Astrocyte of the cerebellum (primary cell): Measurements from ENCODE around the gene NF2.

Experiments
- DNase-seq: peaks from one replicate; pipeline ENCODE4 v3.0.0-alpha.2; 2011; ENCODE audit warnings: low read depth
- H3K4me3 ChIP-seq: 2 replicates; pipeline ENCODE4 v1.5.1; 2011; ENCODE audit warnings: mild to moderate bottlenecking, low read depth, low read length, moderate library complexity
- in situ Hi-C: cut with HindIII; loops from 2 replicates; pipeline ENCODE4 v1.10.0; 2017; ENCODE audit warnings: low sequenced_read_pairs
- TF ChIP-seq, protein P1 (sequence below): IDR thresholded peaks from 2 replicates; pipeline ENCODE4 v1.5.1; 2012; ENCODE audit warnings: low read length, low read depth, moderate library complexity, mild to moderate bottlenecking; ENCODE audit errors: missing control alignments

Gene NF2

DNA sequence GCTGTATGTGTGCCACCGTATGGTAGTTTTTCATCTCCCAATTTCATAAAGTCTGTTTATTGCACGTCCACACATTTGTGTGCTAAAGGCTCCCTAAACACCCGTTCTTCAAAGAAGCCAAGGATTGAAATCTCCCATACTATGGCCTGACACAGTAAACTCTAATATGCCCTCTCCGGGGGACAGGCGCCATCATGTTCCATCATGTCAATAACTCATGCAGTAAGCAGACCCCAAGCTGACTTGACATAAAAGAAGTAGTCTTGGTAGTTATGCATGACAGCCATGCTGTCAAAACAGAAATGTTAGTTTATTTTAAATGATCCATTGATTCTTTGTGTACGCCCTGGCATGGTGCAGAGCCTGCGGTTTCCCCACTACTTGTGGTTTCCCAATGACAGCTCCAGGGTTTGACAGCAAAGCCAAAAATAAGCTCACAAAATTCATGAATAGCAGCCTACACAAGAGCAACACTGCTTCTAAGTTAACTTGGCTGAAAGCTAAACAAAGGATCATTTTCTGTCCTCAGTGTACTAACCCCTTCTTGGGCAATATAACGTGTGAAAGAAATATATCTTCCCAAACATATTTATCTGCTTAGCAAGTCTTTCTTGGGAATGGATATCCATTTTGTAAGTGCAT is 59.9 kb downstream of the NF2 start:
- in situ Hi-C loops = no loop called here
- peak; percentile 83 for DNase-seq
- H3K4me3 ChIP-seq = no peak overlapping the region
- TF ChIP-seq, protein P1, sequence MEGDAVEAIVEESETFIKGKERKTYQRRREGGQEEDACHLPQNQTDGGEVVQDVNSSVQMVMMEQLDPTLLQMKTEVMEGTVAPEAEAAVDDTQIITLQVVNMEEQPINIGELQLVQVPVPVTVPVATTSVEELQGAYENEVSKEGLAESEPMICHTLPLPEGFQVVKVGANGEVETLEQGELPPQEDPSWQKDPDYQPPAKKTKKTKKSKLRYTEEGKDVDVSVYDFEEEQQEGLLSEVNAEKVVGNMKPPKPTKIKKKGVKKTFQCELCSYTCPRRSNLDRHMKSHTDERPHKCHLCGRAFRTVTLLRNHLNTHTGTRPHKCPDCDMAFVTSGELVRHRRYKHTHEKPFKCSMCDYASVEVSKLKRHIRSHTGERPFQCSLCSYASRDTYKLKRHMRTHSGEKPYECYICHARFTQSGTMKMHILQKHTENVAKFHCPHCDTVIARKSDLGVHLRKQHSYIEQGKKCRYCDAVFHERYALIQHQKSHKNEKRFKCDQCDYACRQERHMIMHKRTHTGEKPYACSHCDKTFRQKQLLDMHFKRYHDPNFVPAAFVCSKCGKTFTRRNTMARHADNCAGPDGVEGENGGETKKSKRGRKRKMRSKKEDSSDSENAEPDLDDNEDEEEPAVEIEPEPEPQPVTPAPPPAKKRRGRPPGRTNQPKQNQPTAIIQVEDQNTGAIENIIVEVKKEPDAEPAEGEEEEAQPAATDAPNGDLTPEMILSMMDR = no peak

GRCh38 chr22:29665486-29665885 is 62.1 kb downstream of the NF2 start:
- no peak overlapping the region for H3K4me3 ChIP-seq
- DNase-seq = no peak
- in situ Hi-C loops = no loop called here
- TF ChIP-seq, protein P1 = no peak

DNA sequence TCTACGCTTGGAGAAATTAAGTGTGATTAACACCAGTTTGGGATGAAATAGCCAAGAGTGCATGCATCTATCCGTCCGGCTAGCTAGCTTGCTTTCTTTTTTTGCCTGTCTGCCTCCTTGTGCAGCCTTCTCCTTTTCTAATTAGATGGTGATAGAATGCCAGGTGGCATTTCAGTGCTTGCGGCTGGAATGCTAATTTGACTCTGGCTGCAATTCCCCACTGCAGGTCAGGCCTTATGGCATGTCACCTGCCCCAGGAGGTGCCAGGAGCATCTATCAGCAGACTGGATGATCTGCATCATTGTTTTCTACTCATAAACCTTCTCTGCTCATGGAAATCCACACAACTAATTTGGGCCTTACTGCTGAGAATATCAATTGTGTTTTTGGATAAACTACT is 65.2 kb downstream of the NF2 start:
- H3K4me3 ChIP-seq = no peak overlapping the region
- TF ChIP-seq, protein P1 = no peak
- in situ Hi-C loops = no loop called here
- no peak for DNase-seq

GRCh38 chr22:29670626-29671025 is 67.2 kb downstream of the NF2 start:
- H3K4me3 ChIP-seq = no peak overlapping the region
- TF ChIP-seq, protein P1 = no peak
- DNase-seq = no peak
- in situ Hi-C loops = no loop called here

GRCh38 chr22:29673361-29674066 is 70.1 kb downstream of the NF2 start:
- in situ Hi-C loops = no loop called here
- no peak for DNase-seq

DNA sequence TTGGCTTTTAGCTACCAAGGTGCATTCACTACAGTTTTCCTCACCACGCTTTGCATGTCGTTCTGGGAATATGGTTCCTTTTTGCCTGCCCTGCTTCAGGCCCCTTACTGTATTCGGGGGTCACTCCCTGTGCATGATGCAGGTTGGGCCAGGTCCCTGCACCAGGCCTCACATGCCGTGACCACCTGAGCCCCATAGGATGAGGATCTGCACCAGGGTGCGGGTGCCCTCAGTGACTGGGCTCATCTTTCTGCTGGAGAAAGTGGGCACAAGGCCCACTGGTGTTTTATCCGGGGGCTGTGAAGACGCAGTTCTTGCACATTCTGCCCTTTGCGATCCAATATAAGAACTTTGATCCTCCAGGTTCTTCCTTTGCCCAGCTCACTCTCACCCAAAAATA is 70.7 kb downstream of the NF2 start:
- in situ Hi-C loops = no loop called here
- H3K4me3 ChIP-seq = no peak overlapping the region
- no peak for DNase-seq
- TF ChIP-seq, protein P1 = no peak

More at GRCh38 chr22:29673361-29674066, 70.1 kb downstream of the NF2 start:
- no peak overlapping the region for H3K4me3 ChIP-seq
- TF ChIP-seq, protein P1 = no peak
